Right cardiac atrium (tissue), 5 donors: ENCODE data around the gene BRD3OS. TPM values are rescaled to one million over a fixed set of nuclear protein-coding genes. Genes with fewer than 3 reads are reported as not detected.

ENCODE experiments used
- ATAC-seq, 2 donors: fragments of 200-7000 bp; cut with Tn5 transposase; one replicate each; pipeline versions ENCODE4 v1.8.0 to v1.9.1; 2020; ENCODE audit warnings: moderate library complexity in 2 of 2, mild to moderate bottlenecking in 1 of 2
- DNase-seq, 3 donors: peaks; one replicate each; pipeline ENCODE4 v3.0.0-alpha.2; 2020
- H3K27ac ChIP-seq: one replicate; pipeline ENCODE4 v1.5.1; 2013; ENCODE audit warnings: mild to moderate bottlenecking, low read length, control low read depth, moderate library complexity
- H3K27me3 ChIP-seq: one replicate; pipeline ENCODE4 v1.6.1; 2013; ENCODE audit not compliant: control insufficient read depth, insufficient read depth
- H3K4me1 ChIP-seq: one replicate; pipeline ENCODE4 v1.6.1; 2013; ENCODE audit warnings: low read length; ENCODE audit not compliant: control insufficient read depth, insufficient read depth
- H3K4me3 ChIP-seq: one replicate; pipeline ENCODE4 v1.5.1; 2013; ENCODE audit warnings: low read length, control low read depth
- H3K9me3 ChIP-seq: one replicate; pipeline ENCODE4 v1.6.1; 2013; ENCODE audit warnings: low read length; ENCODE audit not compliant: control insufficient read depth
- WGBS: extraction: QIAGEN DNeasy Blood & Tissue Kit; methylation state at CpG from one replicate; pipeline ENCODE4 v1.1.7; 2013; 5-methylcytosine and 5-hydroxymethylcytosine counted together
- intact Hi-C, 4 donors: fragments of 100-400 bp; cut with DNase I; formaldehyde crosslinking; loops; one replicate each; pipeline versions ENCODE4 v1.11.0 to v1.14.0; 2022 to 2023
- polyA plus RNA-seq: library from polyadenylated mRNA; stranded (reverse); fragments of 200-250 nt; gene quantifications from one replicate; pipeline ENCODE4 v1.2.3, GENCODE V29; 2013
- total RNA-seq, 4 donors: library from RNA; stranded (reverse); fragmentation: NEBNext Ultra II Directional; extraction: Animal tissue kit (Norgen Biotek cat#: 25700); gene quantifications; one replicate each; pipeline ENCODE4 v1.2.1, GENCODE V29; 2021
- donor health status: healthy with polysubstance abuse.
- donor health status: DM: no; HTN: yes; CAD: no.
- donor health status: DM: no; HTN: no; CAD: no.
- donor health status: DM: no; HTN: yes; CAD: no; lungs with severe emphysema.
- donor health status: DM: yes; HTN: yes; CAD: no.

BRD3OS gene
- total and polyA plus RNA-seq, 5 donors = 4.7 to 12.1 (median 10.8) TPM

DNA sequence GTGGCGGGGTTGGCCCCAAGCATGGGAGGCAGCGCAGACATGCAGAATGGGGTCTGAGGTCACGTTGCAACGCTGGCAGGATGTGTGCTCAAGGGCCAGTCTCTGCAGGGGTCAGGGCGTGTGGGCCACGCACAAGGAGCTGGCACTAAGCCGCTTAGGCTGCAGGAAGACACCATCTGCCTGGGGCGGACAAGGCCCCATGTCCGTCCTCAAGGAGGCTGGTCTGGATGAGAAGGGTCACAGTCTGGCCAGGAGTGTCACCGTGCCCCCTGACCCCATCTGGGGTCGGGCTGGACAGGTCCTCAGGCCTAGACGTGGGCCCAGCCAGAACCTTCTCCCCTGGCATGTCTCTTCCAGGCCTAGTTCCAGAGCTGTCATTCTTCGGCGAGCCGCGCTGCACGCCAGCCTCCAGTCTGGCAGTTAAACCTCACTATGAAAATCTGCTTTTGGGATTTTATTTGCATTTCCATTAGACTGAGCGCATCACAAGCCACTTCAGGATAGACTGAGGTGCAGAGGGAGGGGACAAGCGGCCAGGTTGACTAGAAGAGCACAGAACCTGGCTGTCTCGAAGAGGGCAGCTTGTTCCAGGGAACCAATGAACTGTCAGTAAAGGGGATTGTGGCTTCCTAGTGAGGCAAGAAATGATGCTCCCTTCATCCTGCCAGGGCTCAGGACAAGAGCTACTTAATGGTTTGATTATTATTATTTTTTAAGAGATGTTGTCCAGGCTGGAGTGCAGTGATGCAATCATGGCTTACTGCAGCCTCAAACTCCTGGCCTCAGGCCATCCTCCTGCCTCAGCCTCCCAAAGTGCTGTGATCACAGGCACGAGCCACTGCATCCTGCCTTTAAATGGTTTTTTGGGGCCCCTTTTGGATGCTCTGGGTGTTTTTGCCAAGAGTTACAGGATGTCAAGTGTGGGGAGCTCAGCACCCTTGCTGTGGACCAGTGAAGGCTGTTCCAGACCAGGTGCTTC is 4.3 kb downstream of the BRD3OS start:
- WGBS = 88% methylated on average over 21 of the region's 21 CpGs
- ATAC-seq = no peak
- Histone ChIP-seq H3K4me1 (no peaks in the 10 kb centered on the region), H3K9me3 (no peaks in the 10 kb centered on the region), H3K4me3 (no peak overlapping the region), H3K27me3 (no peaks in the 10 kb centered on the region), H3K27ac (no peak overlapping the region)
- no peak for DNase-seq
- intact Hi-C loops = no loop called here

DNA sequence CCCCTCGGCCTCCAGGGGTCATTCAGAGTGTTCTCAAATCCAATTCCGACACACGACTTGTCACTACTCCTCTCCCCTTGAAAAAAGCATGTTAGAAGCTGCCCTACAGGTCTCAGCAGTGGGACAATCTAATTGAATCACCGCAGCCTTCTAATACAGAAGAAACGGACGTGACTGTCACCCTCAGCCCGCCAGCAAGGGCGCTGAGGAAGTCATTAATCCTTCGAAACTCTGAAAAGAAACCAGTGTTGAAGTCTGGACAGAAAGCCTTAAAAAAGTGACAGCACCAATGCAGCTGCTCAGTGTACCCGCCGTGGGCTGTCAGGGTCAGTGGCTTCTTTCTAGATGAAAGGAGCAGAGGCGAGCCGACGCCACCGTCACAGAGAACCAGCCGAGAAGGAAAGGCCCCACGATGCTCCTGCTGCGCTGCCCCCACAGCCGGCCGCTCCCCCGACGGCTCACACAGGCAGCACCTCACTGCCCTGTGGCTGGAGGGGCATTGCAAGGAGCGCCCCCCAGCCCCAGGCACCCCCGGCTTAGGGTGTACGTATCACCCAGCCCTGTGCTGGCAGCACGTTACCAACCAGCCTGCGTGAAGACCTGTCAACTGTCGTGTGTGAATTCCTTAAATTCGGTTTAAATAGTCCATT is 5.7 kb downstream of the BRD3OS start:
- no peak overlapping the region for H3K4me3 ChIP-seq
- ATAC-seq = no peak
- H3K27me3 ChIP-seq = no peaks in the 10 kb centered on the region
- H3K4me1 ChIP-seq = no peaks in the 10 kb centered on the region
- intact Hi-C loops = no loop called here
- 88% methylated on average over 29 of the region's 29 CpGs for WGBS
- H3K27ac ChIP-seq = no peak overlapping the region
- no peak for DNase-seq
- no peaks in the 10 kb centered on the region for H3K9me3 ChIP-seq

DNA sequence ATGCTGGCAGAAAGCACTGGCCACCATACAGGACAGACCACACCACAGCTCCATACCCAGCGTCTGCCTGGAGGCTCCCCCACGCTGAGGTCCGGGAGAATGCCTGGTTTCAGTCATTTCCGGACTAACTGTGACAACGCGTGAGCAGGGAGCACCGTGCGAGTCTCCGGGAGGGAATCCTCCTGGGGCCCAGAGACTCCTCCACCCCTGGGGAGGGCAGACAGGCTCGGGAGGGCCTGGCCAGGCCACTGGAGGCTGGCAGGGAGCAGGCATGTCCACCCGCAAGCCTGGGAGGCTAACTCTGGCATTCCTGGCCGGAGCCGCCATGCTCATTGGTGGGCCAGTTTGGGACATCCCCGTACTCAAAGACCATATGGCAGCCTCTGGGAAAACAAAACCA is 6.5 kb downstream of the BRD3OS start:
- ATAC-seq (no peak), DNase-seq (no peak)
- Histone ChIP-seq H3K4me1 (no peaks in the 10 kb centered on the region), H3K27me3 (no peaks in the 10 kb centered on the region), H3K4me3 (no peak overlapping the region), H3K9me3 (no peaks in the 10 kb centered on the region), H3K27ac (no peak overlapping the region)
- 86% methylated on average over 14 of the region's 14 CpGs for WGBS
- intact Hi-C loops = no loop called here

DNA sequence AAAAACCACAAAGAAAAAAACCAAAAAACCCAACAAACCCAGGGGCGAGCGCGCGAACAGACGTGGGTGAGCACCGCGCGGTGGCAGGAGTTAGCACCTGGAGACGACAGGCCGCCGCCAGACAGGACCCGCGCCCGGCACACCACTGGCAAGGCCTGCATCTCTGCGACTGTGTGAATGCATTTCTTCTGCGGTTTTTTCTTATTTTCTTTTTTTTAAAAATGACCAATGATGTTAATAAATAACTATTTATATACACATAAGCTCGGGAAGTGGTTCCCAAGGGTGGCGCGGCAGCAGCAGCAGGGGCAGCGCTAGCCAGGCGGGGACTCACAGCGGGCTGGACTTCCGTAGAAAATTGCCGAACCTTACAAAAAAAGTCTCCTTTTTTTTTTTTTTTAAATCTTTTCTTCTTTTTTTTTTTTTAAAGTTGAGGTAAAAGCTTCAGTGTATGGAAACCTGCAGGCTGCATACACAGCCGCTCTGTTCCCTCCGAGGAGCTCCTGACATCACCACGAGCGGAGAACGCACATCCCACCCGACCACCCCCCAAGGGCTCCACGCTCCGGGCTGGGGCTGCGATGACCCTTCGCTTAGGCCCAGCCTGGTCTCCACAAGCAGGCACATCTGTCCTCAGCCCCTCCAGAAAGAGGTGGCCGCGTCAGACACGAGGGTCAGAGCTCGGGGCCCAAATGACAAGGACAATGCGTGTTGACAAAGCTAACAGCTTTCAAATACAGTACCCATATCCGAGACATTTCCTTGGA is 7.4 kb downstream of the BRD3OS start:
- intact Hi-C loops = no loop called here
- Histone ChIP-seq H3K27ac (no peak overlapping the region), H3K4me3 (no peak overlapping the region), H3K27me3 (no peaks in the 10 kb centered on the region), H3K9me3 (no peaks in the 10 kb centered on the region), H3K4me1 (no peaks in the 10 kb centered on the region)
- no peak for ATAC-seq
- DNase-seq = peak in 1 of 3 donors; percentile 31
- WGBS = 95% methylated on average over 40 of the region's 40 CpGs

DNA sequence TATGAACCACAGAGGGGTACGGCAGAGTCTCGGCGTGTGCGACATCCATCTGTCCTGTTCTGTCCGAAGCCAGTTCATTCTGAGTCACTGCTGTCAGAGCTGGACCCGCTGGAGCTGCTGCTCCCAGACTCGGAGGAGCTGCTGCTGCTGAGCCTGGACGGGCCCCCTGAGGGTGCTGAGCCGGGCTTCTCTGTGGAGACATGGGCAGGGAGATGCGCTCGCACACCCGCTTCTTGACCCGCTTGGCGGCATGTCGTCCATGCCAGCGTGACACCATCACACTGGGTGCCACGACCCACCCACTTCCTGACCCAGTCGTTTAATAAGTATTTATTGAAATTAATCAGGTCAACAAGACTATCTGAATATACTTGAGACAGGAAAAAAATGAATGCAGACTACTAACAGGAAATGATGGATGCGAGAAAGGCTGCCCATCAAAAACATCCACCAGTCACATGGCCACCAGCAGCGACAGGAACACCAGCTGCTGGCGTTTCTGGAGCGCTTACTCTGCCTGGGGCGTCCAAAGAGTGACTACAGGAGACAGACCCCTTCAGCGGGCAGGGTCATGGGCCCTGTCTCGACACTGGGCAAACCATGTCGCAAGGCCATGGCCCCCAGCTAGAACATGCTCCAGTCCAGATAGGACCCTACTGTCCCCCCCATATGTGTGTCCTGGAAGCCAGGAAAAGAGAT is 8.4 kb downstream of the BRD3OS start:
- no peak overlapping the region for H3K4me3 ChIP-seq
- no peaks in the 10 kb centered on the region for H3K27me3 ChIP-seq
- no peaks in the 10 kb centered on the region for H3K4me1 ChIP-seq
- no peak for ATAC-seq
- H3K27ac ChIP-seq = no peak overlapping the region
- intact Hi-C loops = no loop called here
- 93% methylated on average over 26 of the region's 26 CpGs for WGBS
- no peaks in the 10 kb centered on the region for H3K9me3 ChIP-seq
- peak in 1 of 3 donors; percentile 59 for DNase-seq

DNA sequence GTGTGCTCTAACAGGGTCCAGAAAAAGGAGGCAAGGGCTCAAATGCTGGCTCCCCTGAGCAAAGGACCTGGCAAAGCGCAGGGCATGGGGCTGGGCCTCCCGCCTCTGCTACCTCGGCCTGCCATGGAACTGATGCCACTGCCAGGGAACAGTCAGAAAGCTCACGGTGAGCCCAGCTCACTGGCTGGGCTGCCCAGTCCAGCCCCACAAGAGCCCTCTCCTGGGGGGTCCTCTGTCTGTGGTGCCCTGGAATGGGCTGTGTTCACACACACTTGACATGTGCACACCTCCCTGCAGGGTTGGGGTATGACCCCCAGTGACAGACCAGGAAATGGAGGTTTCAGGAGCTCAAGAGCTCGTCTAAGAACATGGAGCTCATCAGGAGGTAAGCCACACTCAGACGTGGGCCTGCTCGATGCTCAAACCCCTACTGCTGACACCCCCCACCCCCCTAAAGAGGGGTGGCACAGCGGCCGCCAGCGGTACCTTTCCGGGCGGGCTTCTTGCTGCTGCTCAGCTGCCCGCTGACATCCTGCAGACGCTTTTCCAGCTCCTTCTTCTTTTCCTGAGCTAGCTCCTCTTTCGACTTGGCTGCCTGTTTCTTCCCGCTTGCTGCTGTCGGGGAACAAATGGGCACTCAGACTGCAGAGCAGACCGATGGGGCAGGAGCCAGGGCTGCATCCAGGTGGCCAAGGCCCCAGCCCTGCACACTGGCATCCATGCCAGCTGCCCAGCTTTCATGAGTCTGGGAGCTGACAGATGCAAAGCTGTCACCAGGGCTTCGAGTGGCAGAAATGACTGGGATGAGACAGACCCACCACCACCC is 9.1 kb downstream of the BRD3OS start:
- intact Hi-C loops = no loop called here
- Histone ChIP-seq H3K9me3 (no peaks in the 10 kb centered on the region), H3K4me1 (no peaks in the 10 kb centered on the region), H3K27me3 (no peaks in the 10 kb centered on the region), H3K27ac (no peak overlapping the region), H3K4me3 (no peak overlapping the region)
- ATAC-seq (no peak), DNase-seq (peak in 1 of 3 donors; percentile 32)
- 96% methylated on average over 19 of the region's 19 CpGs for WGBS

DNA sequence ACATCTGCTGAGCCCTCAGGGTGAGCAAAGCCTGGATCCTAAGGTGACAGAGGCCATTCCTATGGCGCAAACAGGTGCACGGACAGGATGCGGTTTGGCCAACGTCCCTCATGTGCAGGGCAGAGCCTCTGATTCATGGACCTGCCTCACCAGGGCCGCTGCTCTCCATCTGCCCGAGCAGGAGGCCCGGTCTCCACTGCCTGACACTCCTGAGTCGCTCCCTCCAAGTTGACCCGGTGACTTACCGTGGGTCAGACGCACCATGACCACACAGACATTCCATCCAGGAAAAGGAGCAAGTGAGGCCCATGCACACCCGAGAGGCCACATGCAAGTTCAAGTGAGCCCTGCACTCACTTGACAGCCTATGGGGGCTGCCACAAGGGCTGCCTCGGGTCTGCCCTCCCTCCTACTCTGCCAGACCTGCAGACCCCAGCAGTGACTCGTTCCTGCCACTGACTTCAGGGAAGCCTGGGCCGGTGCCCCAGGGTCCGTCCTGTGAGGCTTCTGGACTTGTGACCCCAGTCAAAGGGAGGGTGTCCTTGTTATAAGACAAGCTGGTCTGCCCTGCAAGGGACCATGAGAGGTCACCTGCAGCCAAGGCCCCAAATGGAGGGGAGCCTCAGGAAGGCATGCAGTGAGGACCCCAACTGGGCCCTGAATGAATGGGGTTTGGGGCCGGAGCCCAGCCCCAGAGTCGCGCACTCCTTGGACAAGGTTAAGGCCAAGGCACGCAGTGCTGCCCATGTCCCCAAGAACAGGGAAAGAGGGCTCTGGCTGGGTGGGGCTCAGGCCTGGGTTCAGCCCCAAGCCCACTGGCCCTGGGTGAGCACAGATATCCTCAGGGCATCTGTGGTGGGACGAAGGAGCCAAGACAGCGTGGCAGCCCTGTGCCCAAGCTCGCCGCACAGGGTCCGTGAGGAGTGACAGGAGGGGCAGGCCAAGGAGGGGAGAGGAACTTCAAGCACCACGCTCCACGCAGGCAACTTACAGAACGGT is 10.1 kb downstream of the BRD3OS start:
- no peak overlapping the region for H3K27ac ChIP-seq
- H3K9me3 ChIP-seq = no peaks in the 10 kb centered on the region
- 95% methylated on average over 28 of the region's 28 CpGs for WGBS
- ATAC-seq (no peak), DNase-seq (peak in 1 of 3 donors; percentile 20)
- H3K4me1 ChIP-seq = no peaks in the 10 kb centered on the region
- no peaks in the 10 kb centered on the region for H3K27me3 ChIP-seq
- no peak overlapping the region for H3K4me3 ChIP-seq
- intact Hi-C loops = no loop called here

DNA sequence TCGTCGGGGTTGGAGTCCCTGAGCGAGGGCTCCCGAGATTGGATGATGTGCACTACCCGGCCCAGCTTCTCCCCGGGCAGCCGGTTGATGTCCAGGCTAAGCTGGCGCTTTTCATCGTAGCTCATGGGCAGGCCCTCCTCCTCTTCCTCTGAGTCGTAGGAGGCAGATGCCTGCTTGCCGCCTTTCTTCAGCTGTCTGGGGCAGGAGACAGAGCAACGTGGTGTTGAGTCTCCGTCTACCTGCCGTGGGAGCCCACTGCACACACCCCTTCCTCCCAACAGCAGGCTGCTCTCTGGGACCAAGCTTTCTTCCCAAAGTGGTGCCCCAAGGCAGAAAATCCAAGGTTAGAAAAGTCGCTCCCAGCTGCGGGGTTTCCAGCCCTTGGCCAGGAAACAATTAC is 10.8 kb downstream of the BRD3OS start:
- no peaks in the 10 kb centered on the region for H3K27me3 ChIP-seq
- no peaks in the 10 kb centered on the region for H3K9me3 ChIP-seq
- no peak for ATAC-seq
- H3K4me1 ChIP-seq = no peaks in the 10 kb centered on the region
- DNase-seq = no peak
- H3K4me3 ChIP-seq = no peak overlapping the region
- no peak overlapping the region for H3K27ac ChIP-seq
- WGBS = 93% methylated on average over 16 of the region's 16 CpGs
- intact Hi-C loops = no loop called here

DNA sequence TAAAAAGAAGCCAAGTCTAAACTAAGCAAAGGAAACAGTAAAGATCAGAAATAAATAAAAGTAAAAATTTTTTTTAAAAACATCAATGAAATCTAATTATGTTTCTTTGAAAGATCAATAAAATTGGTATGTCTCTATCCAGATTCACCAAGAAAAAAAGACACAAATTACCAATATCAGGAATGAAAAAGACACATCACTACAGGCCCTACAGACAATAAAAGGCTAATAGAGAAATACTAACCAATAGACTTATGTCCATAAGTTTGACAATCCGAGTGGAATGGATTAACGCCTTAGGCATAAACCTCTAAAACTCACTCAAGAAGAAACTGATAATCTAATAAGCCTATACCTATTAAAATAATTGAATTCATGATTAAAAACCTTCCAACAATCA is 12.4 kb downstream of the BRD3OS start:
- no peak overlapping the region for H3K27ac ChIP-seq
- WGBS = 97% methylated on average over 2 of the region's 2 CpGs
- intact Hi-C loops = no loop called here
- H3K9me3 ChIP-seq = no peaks in the 10 kb centered on the region
- ATAC-seq = no peak
- H3K27me3 ChIP-seq = no peaks in the 10 kb centered on the region
- no peaks in the 10 kb centered on the region for H3K4me1 ChIP-seq
- no peak for DNase-seq
- H3K4me3 ChIP-seq = no peak overlapping the region
